Heart left ventricle (tissue), 13 donors: ENCODE results near the gene KCNJ12.

ENCODE experiments used
- CTCF ChIP-seq, 12 donors: fragments of 200-600 bp; sonication (generic) in 4 of 12; IDR thresholded peaks; one replicate each; pipeline versions ENCODE4 v1.5.0 to v1.8.0; 2018 to 2022; ENCODE audit warnings: antibody characterized with exemption in 12 of 12, mild to moderate bottlenecking in 5 of 12
- POLR2A ChIP-seq, 2 donors: fragments of 450-650 bp; IDR thresholded peaks; one replicate each; pipeline ENCODE4 v1.6.1; 2017; ENCODE audit warnings: antibody characterized with exemption in 2 of 2, mild to moderate bottlenecking in 2 of 2, moderate library complexity in 2 of 2
- donor health status: ischemic (EF 13 %, LVEDD 7.1; RV severe dilation, severe dysfunction).
- donor health status: DM: no; HTN: yes; CAD: no.
- donor health status: DM: no; HTN: no; CAD: no.
- donor health status: ischemic (EF 25% LVEDD 6.9; RV normal size, moderate dysfunction).
- donor health status: ischemic (EF 25% LVEDD 5.7; RV mildly dilated, moderate dysfunction).
- donor health status: ischemic (EF 35%, LVEDD 5.7; RV mildly dilated, moderate dysfunction).
- donor health status: nonischemic (EF 11% LVEDD 7.7; RV severe dilation, severe dysfunction).
- donor health status: DM: yes; HTN: yes; CAD: no.
- donor health status: PGD.
- donor health status: ischemic (EF 29% LVEDD 5.4; RV normal size, mild dysfunction).
- donor health status: nonischemic (EF 23%, LVEDD 6.1; RV moderate dilation, normal function).

- TF ChIP-seq CTCF (IDR thresholded peaks at IDR 0.05), result no peak
- TF ChIP-seq POLR2A (IDR thresholded peaks at IDR 0.05), result no peak
These were observed 86.1 kb downstream of the KCNJ12 start for GRCh38 chr17:21462237-21462636.
